Measurements from ENCODE around the gene HTRA3.
"Not testable (repeated sequence)": the region's sequence is repeated elsewhere in the genome, so short reads cannot be mapped to it uniquely, and the experiment has no call there.

HTRA3 gene

GRCh38 chr4:8346838-8347605, 77.5 kb downstream of the HTRA3 start:
- DNase-seq: no peak

- DNase-seq: no peak
These were observed 78.1 kb downstream of the HTRA3 start for GRCh38 chr4:8347660-8348059.

- DNase-seq: no peak
These were observed 78.5 kb downstream of the HTRA3 start for GRCh38 chr4:8348071-8348470.

- DNase-seq: not testable (repeated sequence)
These were observed 79.7 kb downstream of the HTRA3 start for GRCh38 chr4:8349236-8349635.

- no peak for DNase-seq
These were observed 80.2 kb downstream of the HTRA3 start for GRCh38 chr4:8349664-8350236.

GRCh38 chr4:8350352-8350751, 80.8 kb downstream of the HTRA3 start:
- no peak for DNase-seq

GRCh38 chr4:8350841-8351461, 81.4 kb downstream of the HTRA3 start:
- no peak for DNase-seq

GRCh38 chr4:8351931-8352367, 82.4 kb downstream of the HTRA3 start:
- DNase-seq: no peak

- no peak for DNase-seq
These were observed 83.0 kb downstream of the HTRA3 start for GRCh38 chr4:8352368-8353157.

GRCh38 chr4:8353158-8353669, 83.7 kb downstream of the HTRA3 start:
- DNase-seq: no peak

GRCh38 chr4:8353912-8354453, 84.4 kb downstream of the HTRA3 start:
- DNase-seq: no peak

GRCh38 chr4:8355306-8355705, 85.8 kb downstream of the HTRA3 start:
- no peak for DNase-seq

- DNase-seq: no peak
These were observed 86.5 kb downstream of the HTRA3 start for GRCh38 chr4:8355864-8356565.
